Activated T-cell treated with anti-CD3 and anti-CD28 coated beads, Interleukin-2, amount 50 U/mL, for 1 hour (primary cell): Measurements from ENCODE around the gene STARD10.
A peak's percentile ranks its signal among the peaks of the same experiment; 100 is the strongest.
"Not testable (repeated sequence)": the region's sequence is repeated elsewhere in the genome, so short reads cannot be mapped to it uniquely, and the experiment has no call there.

Experiments used
- DNase-seq: peaks from one replicate; pipeline ENCODE4 v3.0.0-alpha.2; 2020

Gene STARD10

DNA sequence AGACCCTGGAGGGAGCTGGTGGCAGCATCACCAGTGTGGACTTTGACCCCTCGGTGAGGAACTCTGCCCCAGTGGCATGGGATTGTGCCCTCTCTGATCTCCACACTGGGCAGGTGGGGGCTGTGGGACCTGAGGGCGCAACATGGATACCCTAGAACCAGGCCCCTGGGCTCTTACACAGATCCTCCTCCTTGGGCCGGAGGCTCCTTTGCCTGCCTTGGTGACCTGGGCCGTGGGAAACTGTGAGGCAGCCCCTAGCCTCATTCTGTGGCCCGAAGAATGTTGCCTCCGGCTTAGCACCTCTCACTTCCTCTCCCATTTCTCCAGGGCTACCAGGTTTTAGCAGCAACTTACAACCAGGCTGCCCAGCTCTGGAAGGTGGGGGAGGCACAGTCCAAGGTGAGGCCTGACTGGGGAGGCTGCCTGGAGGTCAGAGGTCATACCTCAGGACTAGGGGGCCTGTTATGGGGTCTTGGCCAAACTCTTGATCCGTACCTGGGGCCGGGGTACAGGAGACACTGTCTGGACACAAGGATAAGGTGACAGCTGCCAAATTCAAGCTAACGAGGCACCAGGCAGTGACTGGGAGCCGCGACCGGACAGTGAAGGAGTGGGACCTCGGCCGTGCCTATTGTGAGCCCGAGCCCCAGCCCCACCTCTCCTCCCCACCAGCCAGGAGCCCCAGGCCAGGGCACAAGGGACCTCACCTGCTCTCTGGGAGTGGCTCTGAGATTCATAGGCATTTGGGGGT is 32.5 kb upstream of the STARD10 start:
- DNase-seq, result no peak

DNA sequence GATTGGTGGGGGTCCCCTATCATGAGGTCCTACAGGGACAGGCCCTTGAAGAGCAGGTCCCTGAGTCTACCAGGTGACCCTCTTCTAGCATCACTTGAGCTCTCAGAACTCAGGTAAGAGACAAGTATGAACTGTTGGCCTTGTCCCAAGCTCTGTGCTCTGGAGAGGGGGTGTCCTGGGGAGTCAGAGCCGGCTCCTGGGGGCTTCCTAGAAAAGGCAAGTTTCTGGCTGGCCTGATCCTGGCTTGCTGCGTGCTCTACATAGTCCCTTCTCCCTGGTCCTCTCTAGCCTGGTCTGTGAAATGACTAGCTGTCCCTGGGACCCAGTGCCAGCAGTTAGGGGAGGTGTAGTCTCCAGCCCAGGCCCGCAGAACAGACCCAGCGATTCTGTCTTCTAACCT is 31.8 kb upstream of the STARD10 start:
- no peak for DNase-seq

DNA sequence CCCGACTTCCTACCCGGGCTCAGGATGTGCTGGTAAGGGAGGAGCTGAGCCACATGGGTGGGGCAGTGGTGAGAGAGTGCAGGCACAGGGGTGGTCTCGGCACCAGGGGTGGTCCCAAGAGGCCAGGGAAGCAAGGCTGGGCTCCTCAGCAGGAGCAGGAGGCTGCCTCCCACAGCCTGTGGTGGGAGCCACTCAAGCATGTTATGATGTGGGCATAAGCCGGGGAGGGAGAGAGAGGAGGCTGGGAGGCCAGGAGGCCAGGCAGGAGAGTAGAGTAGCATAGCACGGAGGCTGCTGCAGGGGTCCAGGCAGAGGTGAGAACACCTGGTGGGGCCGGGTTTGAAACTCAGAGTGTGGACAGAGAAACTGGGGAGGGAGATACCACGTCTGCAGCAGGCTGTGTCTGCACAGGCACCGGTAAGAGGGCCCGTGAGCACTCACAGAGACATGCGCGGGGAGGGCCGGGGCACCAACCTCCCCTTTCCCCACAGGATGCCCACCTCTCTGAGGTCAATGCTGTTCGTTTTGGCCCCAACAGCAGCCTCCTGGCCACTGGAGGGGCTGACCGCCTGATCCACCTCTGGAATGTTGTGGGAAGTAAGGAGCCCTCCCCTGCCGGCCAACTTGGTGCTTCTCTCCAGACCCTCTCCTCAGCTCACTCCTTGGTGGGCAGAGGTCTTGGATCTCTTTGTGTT is 31.1 kb upstream of the STARD10 start:
- no peak for DNase-seq

DNA sequence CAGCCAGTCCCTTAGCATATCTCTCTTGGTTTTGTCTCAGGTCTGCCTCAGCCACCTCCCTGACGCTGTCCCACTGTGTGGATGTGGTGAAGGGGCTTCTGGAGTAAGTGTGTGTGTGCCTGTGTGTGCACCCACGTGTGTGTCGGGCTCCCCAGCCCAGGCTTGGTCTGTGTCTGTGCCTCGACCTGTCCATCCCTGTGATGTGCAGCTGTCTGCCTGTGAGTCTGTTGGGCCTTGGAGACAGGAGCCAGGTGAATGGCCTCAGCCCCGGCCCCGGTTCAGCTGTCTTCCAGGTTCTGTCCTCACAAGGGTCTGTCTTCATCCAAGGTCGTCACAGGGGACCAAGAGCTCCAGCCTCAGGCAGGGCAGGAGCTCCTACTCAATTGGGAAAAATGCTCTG is 30.2 kb upstream of the STARD10 start:
- DNase-seq, result no peak

DNA sequence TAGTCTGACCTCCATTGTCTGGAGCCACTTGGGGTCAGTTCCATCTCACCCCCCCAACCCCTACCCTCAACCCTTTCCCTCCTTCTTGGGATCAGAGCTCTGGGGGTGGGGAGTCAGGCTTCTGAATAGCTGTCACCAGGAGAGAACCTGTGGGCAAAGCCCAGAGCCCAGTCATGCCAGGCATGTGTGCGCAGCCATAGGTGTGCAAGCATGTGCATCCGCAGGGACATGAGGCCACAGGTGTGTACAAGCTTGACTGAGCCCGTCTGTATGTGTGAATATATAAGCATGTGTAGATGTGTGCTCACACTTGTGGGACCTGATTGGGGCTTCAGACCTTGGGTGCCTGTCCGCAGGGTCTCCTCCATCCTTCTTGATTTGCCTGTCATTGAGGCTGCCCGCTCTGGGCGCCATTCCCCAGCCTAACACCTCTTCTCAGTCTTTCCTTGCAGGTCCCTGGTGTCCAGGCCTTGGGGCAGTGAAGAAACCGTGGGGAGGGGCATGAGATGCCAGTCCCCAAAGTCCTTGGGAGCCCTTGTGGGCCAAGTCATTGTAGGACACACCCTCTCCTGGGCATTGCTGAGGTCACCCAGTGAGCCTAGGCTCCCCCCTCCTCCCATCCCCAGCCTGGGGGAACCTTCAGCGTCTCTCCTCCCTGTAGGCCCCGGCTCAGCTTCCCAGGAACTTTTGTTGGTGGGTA is 29.4 kb upstream of the STARD10 start:
- no peak for DNase-seq

DNA sequence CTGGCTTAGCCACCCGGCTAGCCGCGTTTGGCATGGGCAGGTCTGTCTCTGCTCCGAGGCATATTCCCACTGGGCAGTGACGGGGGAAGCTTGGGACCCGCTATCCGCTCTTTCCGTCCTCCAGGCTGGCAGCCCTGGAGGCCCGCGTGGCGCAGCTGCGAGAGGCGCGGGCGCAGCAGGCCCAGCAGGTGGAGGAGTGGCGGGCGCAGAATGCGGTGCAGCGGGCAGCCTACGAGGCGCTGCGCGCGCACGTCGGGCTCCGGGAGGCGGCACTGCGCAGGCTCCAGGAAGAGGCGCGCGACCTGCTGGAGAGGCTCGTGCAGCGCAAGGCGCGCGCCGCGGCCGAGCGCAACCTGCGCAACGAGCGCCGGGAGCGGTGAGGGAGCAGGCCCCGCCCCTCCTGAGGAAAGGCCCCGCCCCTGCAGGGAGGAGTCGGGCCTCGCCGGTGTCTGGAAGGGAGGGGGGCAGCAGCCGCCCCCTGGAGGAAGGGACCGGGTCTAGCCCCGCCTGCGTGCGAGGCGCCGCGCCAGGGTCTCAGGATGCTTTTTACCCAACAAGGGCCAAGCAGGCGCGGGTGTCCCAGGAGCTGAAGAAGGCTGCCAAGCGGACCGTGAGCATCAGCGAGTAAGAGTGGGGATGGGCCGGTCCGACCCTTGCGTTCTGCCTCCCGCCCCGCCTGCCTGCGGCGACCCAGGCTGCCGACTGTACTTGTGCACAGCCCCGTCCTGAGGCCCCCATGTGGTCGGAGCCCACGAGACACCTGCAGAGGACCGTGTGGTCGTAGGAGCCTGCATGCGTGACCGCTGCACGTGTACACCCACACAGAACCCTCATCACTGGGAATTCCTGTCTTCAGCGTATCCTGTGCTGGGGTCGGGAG is 28.3 kb upstream of the STARD10 start:
- DNase-seq, result peak; percentile 98

DNA sequence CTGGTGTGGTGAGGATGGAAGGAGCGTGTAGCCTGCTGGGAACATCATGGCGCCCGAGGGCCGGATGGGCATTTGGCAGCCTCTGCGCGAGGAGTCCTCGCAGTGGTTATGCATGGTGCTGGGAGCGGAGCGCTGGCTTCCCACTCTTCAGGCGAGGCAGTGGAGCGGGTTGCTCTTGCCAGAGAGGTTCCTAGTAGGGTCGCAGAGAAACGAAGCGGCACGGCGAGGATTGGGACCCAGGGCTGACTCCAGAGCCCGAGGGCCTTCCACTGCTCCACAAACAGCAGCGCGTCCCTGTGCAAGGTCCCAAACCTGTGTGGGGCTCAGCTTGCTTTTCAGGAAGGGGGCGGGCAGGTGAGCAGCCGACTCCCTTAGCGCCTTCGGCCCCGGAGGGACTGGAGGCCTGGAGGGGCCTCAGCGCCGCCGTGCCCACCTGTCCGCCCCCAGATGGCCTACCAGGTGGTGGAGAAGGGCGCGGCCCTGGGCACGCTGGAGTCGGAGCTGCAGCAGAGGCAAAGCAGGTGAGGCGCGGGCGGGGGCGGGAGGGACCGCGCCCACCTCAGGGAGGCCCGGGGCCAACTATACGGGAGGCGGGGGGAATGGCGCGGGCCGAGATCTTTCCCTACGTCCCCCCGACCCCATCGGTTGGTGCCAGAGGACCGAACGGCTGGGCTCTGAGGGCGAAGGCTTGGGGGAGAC is 27.5 kb upstream of the STARD10 start:
- no peak for DNase-seq

DNA sequence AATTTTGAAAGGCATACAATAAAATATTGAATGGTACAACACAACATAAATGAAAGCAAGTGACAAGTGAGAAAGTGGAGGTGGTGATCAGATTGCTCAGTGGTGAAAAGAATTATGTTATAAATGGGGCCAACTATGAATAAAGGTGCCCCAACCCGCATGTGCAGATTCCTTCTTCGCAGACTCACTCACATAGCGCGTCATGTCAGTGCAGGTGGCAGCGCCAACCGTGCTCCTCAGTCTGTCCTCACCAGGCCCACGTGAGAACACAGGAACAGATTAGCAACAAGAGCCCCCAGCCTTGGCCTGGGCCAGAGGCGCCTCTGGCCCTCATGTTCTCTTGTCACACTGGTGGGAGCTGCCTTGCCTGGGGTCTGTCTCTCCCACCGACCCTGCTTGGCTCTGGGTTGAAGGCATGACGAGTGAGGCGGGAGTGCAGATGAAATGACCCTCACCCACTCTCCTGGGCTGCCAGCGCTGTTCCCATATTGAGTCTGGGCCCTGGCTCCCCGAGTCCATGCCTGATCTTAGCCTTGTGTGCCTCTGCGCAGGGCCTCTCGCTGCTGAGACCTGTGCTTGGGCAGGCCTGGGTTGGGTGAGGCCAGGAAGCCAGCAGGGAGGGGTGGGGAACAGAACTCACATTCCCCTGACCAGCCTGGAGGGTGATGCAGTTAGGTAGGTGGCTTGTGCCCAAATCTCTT is 26.7 kb upstream of the STARD10 start:
- DNase-seq, result no peak

DNA sequence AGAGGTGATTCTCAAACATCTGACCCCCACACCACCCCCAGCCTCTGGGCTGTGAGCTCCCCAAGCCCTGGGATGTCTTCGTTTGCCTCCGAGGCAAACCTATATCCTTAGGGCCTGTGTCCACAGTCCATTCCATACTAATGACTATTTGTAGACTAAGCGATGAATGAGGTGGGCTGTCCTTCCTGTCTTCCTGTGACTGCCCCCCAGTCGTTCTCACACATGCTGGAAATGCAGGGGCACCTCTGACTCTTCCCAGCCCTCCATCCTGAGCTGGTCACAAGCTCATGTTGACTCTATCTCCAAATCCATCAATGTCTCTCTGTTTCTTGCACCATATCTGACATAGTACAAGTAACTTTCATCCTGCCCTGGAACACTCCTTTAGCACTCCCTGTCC is 25.1 kb upstream of the STARD10 start:
- no peak for DNase-seq

DNA sequence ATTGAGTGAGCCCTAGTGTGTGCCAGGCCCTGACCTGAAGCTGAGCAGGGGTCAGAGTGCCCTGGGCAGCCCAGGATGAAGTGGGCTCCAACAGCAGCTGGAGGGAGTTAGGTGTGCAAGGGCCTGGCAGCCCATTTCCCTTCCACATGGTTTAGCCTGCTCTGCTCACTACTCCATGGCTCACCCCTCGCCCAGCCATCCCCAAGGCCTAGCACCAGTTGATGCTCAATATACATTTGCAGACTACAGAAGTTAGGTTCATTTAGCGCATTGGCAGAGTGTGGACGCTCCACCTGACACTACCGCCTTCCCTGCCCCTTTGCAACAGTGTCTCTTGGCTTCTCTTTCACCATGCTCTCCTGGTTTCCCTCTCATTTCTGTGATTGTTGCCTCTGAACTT is 24.1 kb upstream of the STARD10 start:
- DNase-seq, result no peak

DNA sequence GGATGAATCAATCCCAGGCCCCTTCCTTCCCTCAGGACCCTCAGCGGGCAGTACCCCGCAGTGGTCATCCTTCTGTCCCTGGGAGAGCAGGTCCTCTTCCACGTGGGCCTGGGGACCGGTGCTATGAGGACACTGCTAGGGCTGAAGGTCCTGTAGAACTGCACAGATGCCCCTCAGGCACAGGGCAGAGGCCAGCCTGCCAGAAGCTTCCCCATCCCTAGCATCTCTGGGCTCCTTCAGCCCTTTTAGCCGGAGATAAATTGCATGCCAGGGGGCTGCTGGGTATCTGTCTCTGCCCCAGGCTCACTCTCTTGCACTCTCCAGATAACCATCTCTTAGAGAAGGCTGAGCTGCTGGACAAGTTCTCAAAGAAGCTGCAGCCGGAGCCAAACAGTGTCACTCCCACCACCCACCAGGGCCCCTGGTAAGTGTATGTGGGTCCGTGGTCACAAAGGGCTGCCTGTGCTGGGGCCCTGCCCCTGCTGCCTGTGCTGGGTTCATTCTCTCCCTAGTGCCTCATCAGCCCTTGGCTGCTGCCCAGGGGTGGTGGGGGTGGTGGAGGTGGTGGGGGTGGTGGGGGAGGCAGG is 22.6 kb upstream of the STARD10 start:
- DNase-seq, result no peak

DNA sequence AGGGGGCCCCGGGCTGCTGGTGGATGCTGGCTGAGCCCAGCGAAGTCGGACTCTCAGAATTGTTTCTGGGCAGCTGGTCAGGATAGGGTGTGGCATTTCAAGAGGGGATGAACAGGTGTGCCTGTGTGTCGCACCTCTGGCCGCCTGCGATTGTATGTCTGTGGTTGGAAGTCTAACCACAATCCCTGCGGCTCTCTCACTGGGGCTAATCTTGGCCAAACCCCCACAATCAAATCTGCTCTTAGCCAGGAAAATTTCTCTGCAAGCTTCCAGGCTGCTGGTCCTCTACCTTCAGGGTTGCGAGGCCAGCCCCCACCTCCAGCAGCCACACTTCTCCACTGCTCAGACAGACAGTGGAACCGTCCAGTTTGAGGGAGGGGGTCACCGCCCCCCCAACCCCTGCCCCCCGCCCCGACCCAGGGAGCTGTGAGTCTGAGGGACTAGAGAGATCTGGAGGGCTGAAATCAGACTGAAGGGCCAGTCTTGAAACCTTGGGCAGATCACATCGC is 21.3 kb upstream of the STARD10 start:
- DNase-seq, result no peak

DNA sequence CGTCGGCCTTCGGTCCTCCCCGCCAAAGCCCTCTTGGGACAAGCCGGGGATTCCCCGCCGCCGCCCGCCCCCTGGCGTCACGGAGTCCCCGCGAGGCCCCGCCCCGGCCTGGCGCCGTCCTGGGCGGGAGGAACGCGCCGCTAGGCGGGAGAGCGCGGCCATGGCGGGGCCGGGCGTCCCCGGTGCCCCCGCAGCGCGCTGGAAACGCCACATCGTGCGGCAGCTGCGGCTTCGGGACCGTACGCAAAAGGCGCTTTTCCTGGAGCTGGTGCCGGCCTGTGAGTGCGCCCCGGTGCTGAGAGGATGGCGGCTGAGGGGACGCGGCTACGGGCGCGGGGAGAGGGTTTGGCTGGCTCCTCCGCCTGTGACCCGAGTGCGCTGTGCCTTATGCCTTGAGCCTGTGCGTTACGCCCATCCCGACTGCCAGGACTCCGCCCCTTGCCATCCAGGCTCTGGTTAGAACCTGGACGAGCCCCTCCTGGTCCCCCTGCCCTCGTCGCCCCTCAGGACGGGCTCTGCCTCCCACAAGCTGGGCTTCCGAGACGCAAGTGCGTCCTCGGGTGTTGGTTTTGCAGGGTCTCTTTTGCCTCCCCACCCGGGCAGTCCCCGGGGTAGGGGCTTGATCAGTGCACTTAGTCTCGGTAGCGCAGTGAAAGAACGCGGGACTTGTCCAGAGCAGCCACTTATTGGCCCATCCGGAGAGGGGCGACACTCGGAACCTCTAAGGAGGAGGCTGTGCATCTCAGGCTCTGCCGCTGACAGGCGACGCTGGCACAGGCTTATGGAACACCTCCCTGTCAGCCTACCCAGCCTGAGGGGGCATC is 20.7 kb upstream of the STARD10 start, which contains the start of gene ATG16L2:
ATG16L2 (plus strand) TSS at position 126 of the 824 bp plus-strand sequence; CDS start at position 161, 35 bp downstream.
- no peak for DNase-seq

DNA sequence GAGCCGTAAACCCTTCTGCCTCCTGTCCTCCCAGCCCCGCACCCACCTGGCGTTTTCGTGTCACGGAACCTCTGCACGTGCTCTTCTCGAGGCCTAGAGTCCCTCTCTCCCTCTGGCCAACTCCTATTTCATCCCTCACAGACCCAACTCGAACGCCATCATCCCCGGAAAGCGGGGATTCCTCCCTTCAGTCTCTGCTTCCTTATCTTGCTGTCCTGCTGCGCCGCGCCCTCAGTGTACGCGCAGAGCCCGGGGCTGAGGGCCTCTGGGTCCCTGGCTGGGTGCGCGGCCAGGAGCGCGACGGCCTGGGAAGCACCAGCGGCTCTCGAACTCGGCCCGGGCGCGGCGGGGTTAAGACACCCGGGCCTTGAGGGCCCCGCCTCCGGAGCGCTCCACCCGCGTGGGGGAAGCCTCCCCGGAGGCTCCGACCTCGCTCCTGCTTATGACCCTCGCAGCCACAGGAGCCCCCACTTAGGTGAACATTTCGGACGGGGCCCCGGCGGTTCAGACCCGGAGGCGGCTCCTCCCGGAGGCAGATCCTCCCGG is 20.0 kb upstream of the STARD10 start:
- DNase-seq, result peak; percentile 98

DNA sequence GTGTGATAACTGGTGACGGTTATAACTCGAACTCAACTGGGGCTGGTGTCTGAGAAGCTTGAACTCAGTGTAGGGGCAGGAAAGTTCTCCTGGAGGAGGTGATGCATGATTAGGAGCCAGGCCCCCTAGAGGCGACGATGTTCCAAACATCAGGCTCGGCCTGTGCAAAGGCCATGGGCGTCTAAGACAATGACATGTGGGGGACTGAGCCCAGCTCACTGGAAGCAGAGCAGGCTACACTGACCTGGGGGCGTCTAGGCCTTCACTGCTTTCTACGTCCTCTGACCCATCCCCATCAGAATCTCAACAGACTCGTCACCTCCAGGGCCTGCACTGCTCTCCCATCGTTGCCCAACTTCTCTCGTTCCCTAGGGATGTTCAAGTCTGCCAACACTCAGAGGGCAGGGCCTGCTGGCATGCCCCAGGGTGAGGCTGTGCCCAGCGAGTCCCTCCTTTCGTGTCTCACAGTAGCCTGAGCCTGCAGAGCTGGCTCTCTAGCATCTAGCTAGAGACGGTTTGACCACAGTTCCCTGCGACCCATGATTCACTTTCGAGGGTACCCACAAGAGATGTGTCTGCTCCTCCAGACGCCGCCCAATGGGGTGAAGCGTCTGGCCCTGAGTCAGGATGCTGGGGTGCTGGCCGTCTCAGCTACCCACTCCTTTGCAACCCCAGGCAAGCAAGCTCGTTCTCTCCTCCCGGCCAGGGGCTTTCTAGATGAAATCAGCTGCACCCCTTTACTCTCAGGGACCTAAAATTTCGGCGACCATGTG is 19.3 kb upstream of the STARD10 start:
- peak; percentile 68 for DNase-seq

DNA sequence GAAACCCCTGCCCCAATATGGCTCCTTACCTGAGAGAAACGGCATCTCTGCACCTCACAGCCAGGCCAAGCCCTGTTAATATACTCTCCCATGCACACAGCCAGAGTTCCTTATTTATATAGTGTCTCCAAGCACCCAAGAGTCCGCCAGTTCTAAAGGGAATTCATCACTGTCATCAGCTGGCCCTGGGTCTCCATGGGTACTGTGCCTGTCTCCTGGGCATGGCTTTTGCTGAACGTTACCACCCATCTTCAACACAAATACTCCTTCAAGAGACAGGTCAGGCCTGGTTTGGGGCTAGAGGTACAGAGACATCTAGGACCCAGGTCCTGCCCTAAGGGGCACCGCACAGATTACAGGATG is 18.7 kb upstream of the STARD10 start:
- DNase-seq, result no peak

DNA sequence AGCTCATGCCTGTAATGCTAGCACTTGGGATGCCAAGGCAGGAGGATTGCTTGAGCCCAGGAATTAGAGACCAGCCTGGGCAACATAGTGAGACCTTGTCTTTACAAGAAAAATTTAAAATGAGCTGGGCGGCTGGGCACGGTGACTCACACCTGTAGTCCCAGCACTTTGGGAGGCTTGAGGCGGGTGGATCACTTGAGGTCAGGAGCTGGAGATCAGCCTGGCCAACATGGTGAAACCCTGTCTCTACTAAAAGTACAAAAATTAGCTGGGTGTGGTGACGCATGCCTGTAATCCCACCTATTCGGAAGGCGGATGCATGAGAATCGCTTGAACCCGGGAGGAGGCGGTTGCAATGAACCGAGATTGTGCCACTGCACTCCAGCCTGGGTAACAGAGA is 17.8 kb upstream of the STARD10 start:
- not testable (repeated sequence) for DNase-seq

DNA sequence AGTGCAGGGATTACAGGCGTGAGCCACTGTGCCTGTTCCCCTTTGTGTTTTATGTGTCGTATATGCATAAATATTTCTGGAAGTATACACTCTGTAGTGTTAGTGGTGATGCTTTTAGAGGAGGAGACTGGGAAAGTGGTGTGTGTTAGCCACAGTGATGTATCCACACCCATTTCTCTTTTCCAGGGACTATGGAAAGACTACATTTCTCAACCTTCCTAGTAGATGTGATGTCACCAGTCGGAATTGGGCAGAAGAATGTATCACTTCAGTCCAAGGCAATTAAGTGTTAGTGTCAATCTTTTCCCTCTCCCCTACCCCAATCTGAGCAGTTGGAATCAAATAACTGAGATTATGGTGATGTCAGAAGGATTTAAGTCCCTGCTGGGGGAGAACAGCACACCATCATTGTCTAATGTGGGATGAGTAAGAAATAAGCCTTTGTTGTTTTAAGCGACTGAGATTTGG is 14.5 kb upstream of the STARD10 start:
- DNase-seq, result no peak

DNA sequence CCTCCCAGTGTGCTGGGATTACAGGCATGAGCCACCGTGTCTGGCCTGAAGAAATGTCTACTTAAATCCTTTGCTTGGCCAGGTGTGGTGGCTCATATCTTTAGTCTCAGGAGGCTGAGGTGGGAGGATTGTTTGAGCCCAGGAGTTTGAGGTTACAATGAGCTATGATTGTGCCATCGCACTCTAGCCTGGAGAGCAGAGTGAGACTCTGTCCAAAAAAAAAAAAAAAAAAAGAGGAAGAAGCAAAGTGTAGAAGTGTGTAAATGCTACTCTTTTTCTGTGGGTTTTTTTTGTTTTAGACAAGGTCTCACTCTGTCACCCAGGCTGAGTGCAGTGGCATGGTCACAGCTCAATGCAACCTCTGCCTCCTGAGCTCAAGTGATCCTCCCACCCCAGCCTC is 13.9 kb upstream of the STARD10 start:
- no peak for DNase-seq
